Caco-2 (cell line): ENCODE data around the gene NRP2. TPM values are rescaled to one million over a fixed set of nuclear protein-coding genes. Genes with fewer than 3 reads are reported as not detected.

ENCODE experiments used
- BruUV-seq: library from RNA; stranded (reverse); fragments of 400-500 nt; replicated peaks from 2 replicates; lab custom pipeline; 2021; lab: Mats Ljungman, UMichigan
- CTCF ChIA-PET: fragments of 300-600 bp; sonication (Branson Sonifier 250); formaldehyde crosslinking; loops from one replicate; lab custom pipeline; 2022; ENCODE audit warnings: antibody characterized with exemption; lab: Charles Lee
- POLR2A ChIA-PET: fragments of 300-600 bp; sonication (Branson Sonifier 250); formaldehyde crosslinking; loops from one replicate; lab custom pipeline; 2022; ENCODE audit warnings: antibody characterized with exemption; lab: Charles Lee
- DNase-seq, 2 experiments: peaks; one replicate each; pipeline versions ENCODE4 v3.0.0 to v3.0.0-alpha.2; 2020 to 2022
- H3K27me3 ChIP-seq: replicated peaks from 2 replicates; pipeline ENCODE4 v1.6.0; 2011; ENCODE audit warnings: low read length; ENCODE audit not compliant: control insufficient read depth, insufficient read depth
- H3K36me3 ChIP-seq: 2 replicates; pipeline ENCODE4 v1.5.1; 2011; ENCODE audit warnings: low read length; ENCODE audit not compliant: control insufficient read depth, insufficient read depth
- H3K4me1 ChIP-seq: fragments of 250-450 bp; sonication (Bioruptor Pico); 2 replicates; pipeline ENCODE4 v1.5.1; 2020; ENCODE audit warnings: mild to moderate bottlenecking
- H3K4me3 ChIP-seq: 2 replicates; pipeline ENCODE4 v1.5.1; 2011; ENCODE audit warnings: low read depth, mild to moderate bottlenecking, control low read depth, low read length
- H3K9me3 ChIP-seq: fragments of 250-450 bp; sonication (Bioruptor Pico); 2 replicates; pipeline ENCODE4 v1.5.1; 2020; ENCODE audit warnings: mild to moderate bottlenecking, moderate library complexity
- H3K27ac Mint-ChIP-seq: one replicate; pipeline ENCODE4 v1.8.0; 2022; ENCODE audit warnings: mixed read lengths; ENCODE audit not compliant: unreplicated experiment
- H3K27me3 Mint-ChIP-seq: one replicate; pipeline ENCODE4 v1.8.0; 2022; ENCODE audit warnings: mixed read lengths; ENCODE audit not compliant: insufficient read depth, unreplicated experiment
- H3K36me3 Mint-ChIP-seq: one replicate; pipeline ENCODE4 v1.8.0; 2022; ENCODE audit warnings: mild to moderate bottlenecking, mixed read lengths; ENCODE audit not compliant: insufficient read depth, unreplicated experiment
- H3K4me1 Mint-ChIP-seq: one replicate; pipeline ENCODE4 v1.8.0; 2022; ENCODE audit warnings: low read depth, mixed read lengths; ENCODE audit not compliant: unreplicated experiment
- H3K4me3 Mint-ChIP-seq: one replicate; pipeline ENCODE4 v1.8.0; 2022; ENCODE audit warnings: mild to moderate bottlenecking, moderate library complexity, mixed read lengths; ENCODE audit not compliant: unreplicated experiment
- H3K9me3 Mint-ChIP-seq: one replicate; pipeline ENCODE4 v1.8.0; 2022; ENCODE audit warnings: mixed read lengths; ENCODE audit not compliant: unreplicated experiment
- CTCF ChIP-seq, 2 experiments: fragments of 200-600 bp in 1 of 2; IDR thresholded peaks; 1 replicate in 1 of 2; 2 replicates in 1 of 2; pipeline versions ENCODE4 v1.5.1 to v1.8.0; 2011 to 2022; ENCODE audit warnings: antibody characterized with exemption in 1 of 2, control low read depth in 1 of 2, inconsistent platforms in 1 of 2, low read depth in 1 of 2, low read length in 1 of 2, mild to moderate bottlenecking in 1 of 2, moderate library complexity in 1 of 2; ENCODE audit not compliant: insufficient read depth in 1 of 2, severe bottlenecking in 1 of 2, unreplicated experiment in 1 of 2
- intact Hi-C: fragments of 100-400 bp; cut with micrococcal nuclease; formaldehyde crosslinking; loops from one replicate; pipeline ENCODE4 v1.10.0; 2022; ENCODE audit not compliant: unreplicated experiment
- total RNA-seq: library from RNA; stranded (reverse); gene quantifications from 2 replicates; pipeline ENCODE4 v1.2.3, GENCODE V29; 2022

NRP2 gene
- total RNA-seq, 1 experiment from 2014 or later: 96.9 TPM

DNA sequence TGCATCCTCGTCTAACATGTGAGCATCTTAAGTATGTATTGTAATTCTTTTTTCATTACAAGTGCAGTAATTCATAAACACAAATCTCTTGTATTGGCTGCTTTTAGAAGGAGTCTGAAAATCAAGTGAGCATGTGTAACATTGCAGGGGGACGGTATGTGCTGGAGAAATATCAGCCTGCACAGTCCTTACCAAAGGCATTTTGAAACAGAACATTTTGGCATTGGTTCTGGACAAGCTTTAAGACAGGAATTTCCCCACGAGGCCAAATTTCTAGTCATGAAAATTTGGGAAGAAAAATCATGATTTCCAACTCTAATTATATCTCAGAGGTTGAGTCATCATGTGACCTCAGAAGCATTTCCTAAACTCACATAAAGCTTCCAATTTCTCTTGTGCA is 24.7 kb upstream of the NRP2 start:
- H3K27ac Mint-ChIP-seq: no peak overlapping the region
- Histone ChIP-seq H3K36me3 (no peaks in the 10 kb centered on the region), H3K4me3 (no peak overlapping the region), H3K9me3 (no peaks in the 10 kb centered on the region), H3K4me1 (no peaks in the 10 kb centered on the region), H3K27me3 (no peaks in the 10 kb centered on the region)
- BruUV-seq: no TSS peak
- H3K9me3 Mint-ChIP-seq: no peaks in the 10 kb centered on the region
- H3K27me3 Mint-ChIP-seq: no peaks in the 10 kb centered on the region
- POLR2A ChIA-PET: no interaction called here
- no peak overlapping the region for H3K4me3 Mint-ChIP-seq
- H3K4me1 Mint-ChIP-seq: no peaks in the 10 kb centered on the region
- TF ChIP-seq CTCF (IDR thresholded peaks at IDR 0.05; ENCODE audit: insufficient read depth in 1 of 2, low read depth in 1 of 2, low read length in 1 of 2, severe bottlenecking in 1 of 2, unreplicated experiment in 1 of 2): no peak
- CTCF ChIA-PET: no interaction called here
- DNase-seq: no peak
- intact Hi-C loops: no loop called here
- H3K36me3 Mint-ChIP-seq: no peaks in the 10 kb centered on the region

DNA sequence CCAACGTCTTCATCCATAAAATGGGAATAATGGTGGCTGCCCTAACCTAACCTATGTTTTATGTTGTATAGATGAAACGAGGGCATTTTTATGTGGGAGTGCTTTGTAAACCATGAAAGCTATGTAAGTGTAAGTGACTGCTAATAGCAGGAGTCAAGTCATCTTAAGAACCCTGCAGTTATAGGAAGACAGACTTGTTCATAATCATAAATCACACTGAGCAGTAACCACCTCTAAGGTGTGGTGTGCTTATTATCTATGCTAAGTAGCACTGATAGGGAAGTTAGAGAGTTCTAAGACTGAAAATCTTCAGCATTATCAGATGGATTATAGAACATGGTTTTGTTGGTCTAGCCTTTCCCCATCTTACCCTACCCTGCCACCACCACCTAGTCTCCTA is 24.2 kb upstream of the NRP2 start:
- Histone ChIP-seq H3K9me3 (no peaks in the 10 kb centered on the region), H3K27me3 (no peaks in the 10 kb centered on the region), H3K36me3 (no peaks in the 10 kb centered on the region), H3K4me3 (no peak overlapping the region), H3K4me1 (no peaks in the 10 kb centered on the region)
- intact Hi-C loops: no loop called here
- CTCF ChIA-PET: no interaction called here
- H3K4me1 Mint-ChIP-seq: no peaks in the 10 kb centered on the region
- POLR2A ChIA-PET: no interaction called here
- no peak for DNase-seq
- no peak overlapping the region for H3K4me3 Mint-ChIP-seq
- TF ChIP-seq CTCF (IDR thresholded peaks at IDR 0.05; ENCODE audit: insufficient read depth in 1 of 2, low read depth in 1 of 2, low read length in 1 of 2, severe bottlenecking in 1 of 2, unreplicated experiment in 1 of 2): no peak
- no peaks in the 10 kb centered on the region for H3K36me3 Mint-ChIP-seq
- H3K27ac Mint-ChIP-seq: no peak overlapping the region
- no TSS peak for BruUV-seq
- H3K27me3 Mint-ChIP-seq: no peaks in the 10 kb centered on the region
- H3K9me3 Mint-ChIP-seq: no peaks in the 10 kb centered on the region

DNA sequence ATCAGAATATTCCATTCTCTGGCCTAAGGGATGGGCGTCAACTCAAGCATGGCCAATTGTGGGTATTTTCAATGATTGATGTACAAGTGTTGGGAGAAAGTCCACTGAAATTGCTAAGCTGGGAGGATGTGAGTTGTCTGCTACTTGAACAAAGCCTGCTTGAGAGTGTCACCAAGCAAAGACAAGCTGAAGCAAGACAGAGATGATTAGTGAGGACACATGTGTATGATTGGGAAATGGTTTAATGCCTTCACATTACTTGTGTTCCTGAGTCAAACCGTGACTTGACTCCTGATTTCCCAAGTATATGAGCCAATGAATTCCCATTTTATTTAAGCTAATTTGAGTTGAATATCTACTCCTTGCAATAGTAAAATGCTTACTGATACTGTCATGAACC is 23.7 kb upstream of the NRP2 start:
- H3K4me3 Mint-ChIP-seq: no peak overlapping the region
- no peaks in the 10 kb centered on the region for H3K4me1 Mint-ChIP-seq
- H3K4me3 ChIP-seq: no peak overlapping the region
- no peaks in the 10 kb centered on the region for H3K27me3 ChIP-seq
- H3K9me3 ChIP-seq: no peaks in the 10 kb centered on the region
- intact Hi-C loops: no loop called here
- H3K9me3 Mint-ChIP-seq: no peaks in the 10 kb centered on the region
- DNase-seq: no peak
- H3K4me1 ChIP-seq: no peaks in the 10 kb centered on the region
- ChIA-PET CTCF (no interaction called here), POLR2A (no interaction called here)
- H3K36me3 ChIP-seq: no peaks in the 10 kb centered on the region
- H3K27me3 Mint-ChIP-seq: no peaks in the 10 kb centered on the region
- no peak for TF ChIP-seq CTCF (IDR thresholded peaks at IDR 0.05; ENCODE audit: insufficient read depth in 1 of 2, low read depth in 1 of 2, low read length in 1 of 2, severe bottlenecking in 1 of 2, unreplicated experiment in 1 of 2)
- H3K36me3 Mint-ChIP-seq: no peaks in the 10 kb centered on the region
- BruUV-seq: no TSS peak
- H3K27ac Mint-ChIP-seq: no peak overlapping the region
